IPS-20b (cell line): Measurements from ENCODE around the gene ERGIC3.
"Not testable (repeated sequence)": the region's sequence is repeated elsewhere in the genome, so short reads cannot be mapped to it uniquely, and the experiment has no call there.

Experiments
- H3K27ac ChIP-seq: one replicate; pipeline ENCODE4 v1.5.1; 2013; ENCODE audit warnings: low read length
- H3K27me3 ChIP-seq: 2 replicates; pipeline ENCODE4 v1.6.1; 2013; ENCODE audit warnings: mild to moderate bottlenecking, low read length, inconsistent platforms; ENCODE audit not compliant: insufficient read depth
- H3K36me3 ChIP-seq: 2 replicates; pipeline ENCODE4 v1.6.1; 2013; ENCODE audit warnings: low read depth, mild to moderate bottlenecking, inconsistent platforms, low read length, moderate library complexity; ENCODE audit not compliant: insufficient read depth
- H3K4me1 ChIP-seq: 2 replicates; pipeline ENCODE4 v1.6.1; 2013; ENCODE audit warnings: mild to moderate bottlenecking, control low read depth, inconsistent platforms, low read length, moderate library complexity; ENCODE audit not compliant: insufficient read depth
- H3K4me3 ChIP-seq: 2 replicates; pipeline ENCODE4 v1.5.1; 2013; ENCODE audit warnings: mild to moderate bottlenecking, low read length, inconsistent platforms
- H3K9ac ChIP-seq: 2 replicates; pipeline ENCODE4 v1.6.1; 2013; ENCODE audit warnings: low read depth, mild to moderate bottlenecking, inconsistent platforms, low read length, moderate library complexity
- H3K9me3 ChIP-seq: 2 replicates; pipeline ENCODE4 v1.6.1; 2013; ENCODE audit warnings: mild to moderate bottlenecking, low read depth, low read length, inconsistent platforms; ENCODE audit not compliant: insufficient read depth

The ERGIC3 gene

GRCh38 chr20:35506872-35507638 lies 34.8 kb upstream of the ERGIC3 start:
- H3K36me3 ChIP-seq: peaks cover 94% of the 10 kb centered on the region
- no peak overlapping the region for H3K4me3 ChIP-seq
- H3K9me3 ChIP-seq: no peaks in the 10 kb centered on the region
- H3K27ac ChIP-seq: no peak overlapping the region
- no peaks in the 10 kb centered on the region for H3K4me1 ChIP-seq
- no peaks in the 10 kb centered on the region for H3K27me3 ChIP-seq
- no peak overlapping the region for H3K9ac ChIP-seq

GRCh38 chr20:35508493-35509218 lies 33.2 kb upstream of the ERGIC3 start:
- Histone ChIP-seq H3K4me1 (no peaks in the 10 kb centered on the region), H3K27ac (no peak overlapping the region), H3K4me3 (no peak overlapping the region), H3K27me3 (no peaks in the 10 kb centered on the region), H3K9me3 (no peaks in the 10 kb centered on the region), H3K9ac (no peak overlapping the region), H3K36me3 (peaks cover 91% of the 10 kb centered on the region)

- Histone ChIP-seq H3K4me3 (no peak overlapping the region), H3K27ac (no peak overlapping the region), H3K9me3 (no peaks in the 10 kb centered on the region), H3K27me3 (no peaks in the 10 kb centered on the region), H3K36me3 (peaks cover 79% of the 10 kb centered on the region), H3K4me1 (no peaks in the 10 kb centered on the region), H3K9ac (no peak overlapping the region)
Measured at GRCh38 chr20:35510951-35511735, 30.7 kb upstream of the ERGIC3 start.

- Histone ChIP-seq H3K27ac (no peak overlapping the region), H3K4me1 (no peaks in the 10 kb centered on the region), H3K9me3 (no peaks in the 10 kb centered on the region), H3K36me3 (peaks cover 72% of the 10 kb centered on the region), H3K27me3 (no peaks in the 10 kb centered on the region), H3K9ac (no peak overlapping the region), H3K4me3 (no peak overlapping the region)
Measured at GRCh38 chr20:35511814-35512420, 30.0 kb upstream of the ERGIC3 start.

- H3K4me1 ChIP-seq: no peaks in the 10 kb centered on the region
- no peak overlapping the region for H3K4me3 ChIP-seq
- no peaks in the 10 kb centered on the region for H3K27me3 ChIP-seq
- peaks cover 47% of the 10 kb centered on the region for H3K36me3 ChIP-seq
- no peak overlapping the region for H3K27ac ChIP-seq
- no peak overlapping the region for H3K9ac ChIP-seq
- no peaks in the 10 kb centered on the region for H3K9me3 ChIP-seq
Measured at GRCh38 chr20:35514371-35514932, 27.4 kb upstream of the ERGIC3 start.

- Histone ChIP-seq H3K27me3 (no peaks in the 10 kb centered on the region), H3K27ac (no peak overlapping the region), H3K9ac (no peak overlapping the region), H3K36me3 (peaks cover 38% of the 10 kb centered on the region), H3K9me3 (no peaks in the 10 kb centered on the region), H3K4me1 (no peaks in the 10 kb centered on the region), H3K4me3 (no peak overlapping the region)
Measured at GRCh38 chr20:35515341-35515740, 26.5 kb upstream of the ERGIC3 start.

GRCh38 chr20:35515949-35516645 lies 25.8 kb upstream of the ERGIC3 start:
- H3K9ac ChIP-seq: no peak overlapping the region
- H3K36me3 ChIP-seq: peaks cover 31% of the 10 kb centered on the region
- no peaks in the 10 kb centered on the region for H3K27me3 ChIP-seq
- H3K4me3 ChIP-seq: no peak overlapping the region
- no peak overlapping the region for H3K27ac ChIP-seq
- no peaks in the 10 kb centered on the region for H3K4me1 ChIP-seq
- no peaks in the 10 kb centered on the region for H3K9me3 ChIP-seq

GRCh38 chr20:35517125-35517524 lies 24.8 kb upstream of the ERGIC3 start:
- no peak overlapping the region for H3K9ac ChIP-seq
- no peak overlapping the region for H3K4me3 ChIP-seq

GRCh38 chr20:35517767-35518166 lies 24.1 kb upstream of the ERGIC3 start:
- H3K9me3 ChIP-seq, H3K4me3 ChIP-seq, H3K9ac ChIP-seq: not testable (repeated sequence)

More at GRCh38 chr20:35517125-35517524, 24.8 kb upstream of the ERGIC3 start:
- H3K9me3 ChIP-seq: no peaks in the 10 kb centered on the region
- H3K27me3 ChIP-seq: no peaks in the 10 kb centered on the region
- no peaks in the 10 kb centered on the region for H3K4me1 ChIP-seq
- H3K36me3 ChIP-seq: peaks cover 20% of the 10 kb centered on the region
- no peak overlapping the region for H3K27ac ChIP-seq

GRCh38 chr20:35518955-35519354 lies 22.9 kb upstream of the ERGIC3 start:
- Histone ChIP-seq H3K9ac (no peak overlapping the region), H3K36me3 (peaks cover 5% of the 10 kb centered on the region; the same call in 1 of the 2 replicates), H3K27me3 (no peaks in the 10 kb centered on the region), H3K4me3 (no peak overlapping the region), H3K27ac (no peak overlapping the region), H3K9me3 (no peaks in the 10 kb centered on the region), H3K4me1 (no peaks in the 10 kb centered on the region)

More at GRCh38 chr20:35517767-35518166, 24.1 kb upstream of the ERGIC3 start:
- not testable (repeated sequence) for H3K27me3 ChIP-seq, H3K27ac ChIP-seq, H3K4me1 ChIP-seq
- H3K36me3 ChIP-seq: peaks cover 14% of the 10 kb centered on the region; the same call in 1 of the 2 replicates
